Measurements from ENCODE around the gene SEC31A.

DNA sequence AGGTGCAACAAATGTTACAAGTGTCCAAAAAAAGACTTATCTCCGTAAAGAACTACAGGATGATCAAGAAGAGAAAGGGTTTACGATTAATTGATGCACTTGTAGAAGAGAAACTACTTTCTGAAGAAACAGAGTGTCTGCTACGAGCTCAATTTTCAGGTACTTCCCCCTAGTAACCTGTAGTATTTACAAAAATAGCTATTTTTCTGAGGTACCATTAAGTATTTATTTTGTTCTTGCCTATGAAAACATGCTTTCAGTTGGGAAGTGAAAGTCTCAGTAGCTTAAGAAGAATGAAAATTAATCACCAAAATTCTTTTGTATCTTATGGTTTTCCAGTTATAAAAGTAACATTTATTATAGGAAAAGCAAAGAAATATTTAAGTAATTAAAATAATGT, 15.5 kb upstream of the SEC31A start:
- TF ChIP-seq CTCF (IDR thresholded peaks at IDR 0.05) (no peak), EZH2 (IDR thresholded peaks at IDR 0.05) (no peak)

Measured in neural progenitor cell (in vitro differentiated cells).